OCI-LY3 (cell line): ENCODE data around the gene SGSM1.

ENCODE experiments used
- H2AFZ ChIP-seq: fragments of 200-600, 300-600 bp; shearing (Covaris generic); 2 replicates; pipeline ENCODE4 v1.6.0; 2014; ENCODE audit warnings: antibody characterized with exemption, low read depth, low read length
- H3K27ac ChIP-seq: fragments of 200-600, 300-600 bp; sonication (generic); 2 replicates; pipeline ENCODE4 v1.5.1; 2014; ENCODE audit warnings: mild to moderate bottlenecking, low read length, moderate library complexity, mixed read lengths
- H3K27me3 ChIP-seq: fragments of 200-600, 300-600 bp; sonication (generic); 2 replicates; pipeline ENCODE4 v1.6.1; 2014; ENCODE audit warnings: low read depth, low read length, mixed read lengths
- H3K36me3 ChIP-seq: fragments of 200-600, 300-600 bp; sonication (generic); replicated peaks from 2 replicates; pipeline ENCODE3; 2014; ENCODE audit warnings: low read depth, low read length, mixed read lengths
- H3K4me1 ChIP-seq: fragments of 300-600, 200-600 bp; sonication (generic); 2 replicates; pipeline ENCODE4 v1.6.1; 2014; ENCODE audit warnings: low read length, mixed read lengths
- H3K4me2 ChIP-seq: fragments of 200-600, 300-600 bp; sonication (generic); 2 replicates; pipeline ENCODE4 v1.6.1; 2014; ENCODE audit warnings: low read length, mixed read lengths
- H3K4me3 ChIP-seq: fragments of 300-600, 200-600 bp; sonication (generic); 2 replicates; pipeline ENCODE4 v1.5.1; 2014; ENCODE audit warnings: antibody characterized with exemption, mild to moderate bottlenecking, low read length, moderate library complexity
- H3K79me2 ChIP-seq: fragments of 300-600, 200-600 bp; shearing (Covaris generic); 2 replicates; pipeline ENCODE4 v1.6.1; 2014; ENCODE audit warnings: mild to moderate bottlenecking, low read length, mixed read lengths
- H3K9ac ChIP-seq: fragments of 300-600, 200-600 bp; shearing (Covaris generic); 2 replicates; pipeline ENCODE4 v1.6.0; 2014; ENCODE audit warnings: mild to moderate bottlenecking, low read length, moderate library complexity
- H3K9me3 ChIP-seq: fragments of 200-600, 300-600 bp; shearing (Covaris generic); 2 replicates; pipeline ENCODE4 v1.6.1; 2014; ENCODE audit warnings: low read length, mixed read lengths; ENCODE audit not compliant: insufficient read depth
- H4K20me1 ChIP-seq: fragments of 200-600, 300-600 bp; sonication (generic); 2 replicates; pipeline ENCODE4 v1.6.1; 2016; ENCODE audit warnings: low read length, mixed read lengths; ENCODE audit not compliant: insufficient read depth
- CTCF ChIP-seq: fragments of 200-600, 300-600 bp; sonication (generic); IDR thresholded peaks from 2 replicates; pipeline ENCODE4 v1.5.1; 2014; ENCODE audit warnings: antibody characterized with exemption, low read length, low read depth
- EZH2phosphoT487 ChIP-seq: fragments of 200-600 bp; shearing (Covaris generic); IDR thresholded peaks from 2 replicates; pipeline ENCODE4 v1.6.1; 2018; ENCODE audit warnings: antibody characterized with exemption, mixed run types, low read depth

The SGSM1 gene

GRCh38 chr22:24847490-24847889 lies 41.5 kb downstream of the SGSM1 start:
- H3K4me2 ChIP-seq = no peak overlapping the region
- no peaks in the 10 kb centered on the region for H4K20me1 ChIP-seq
- H3K27ac ChIP-seq = no peak overlapping the region
- H3K4me1 ChIP-seq = peaks cover 31% of the 10 kb centered on the region
- H3K4me3 ChIP-seq = no peak overlapping the region
- H3K9me3 ChIP-seq = no peaks in the 10 kb centered on the region
- no peak overlapping the region for H2AFZ ChIP-seq
- H3K9ac ChIP-seq = no peak overlapping the region
- no peaks in the 10 kb centered on the region for H3K27me3 ChIP-seq
- H3K36me3 ChIP-seq = no peaks in the 10 kb centered on the region
- no peaks in the 10 kb centered on the region for H3K79me2 ChIP-seq
- TF ChIP-seq EZH2phosphoT487 (no peak), CTCF (no peak)

GRCh38 chr22:24848559-24849168 lies 42.7 kb downstream of the SGSM1 start:
- Histone ChIP-seq H3K4me3 (no peak overlapping the region), H3K4me1 (peaks cover 34% of the 10 kb centered on the region), H3K9ac (no peak overlapping the region), H4K20me1 (no peaks in the 10 kb centered on the region), H3K4me2 (no peak overlapping the region), H3K27me3 (no peaks in the 10 kb centered on the region), H3K79me2 (no peaks in the 10 kb centered on the region), H3K27ac (no peak overlapping the region), H2AFZ (no peak overlapping the region), H3K9me3 (no peaks in the 10 kb centered on the region), H3K36me3 (no peaks in the 10 kb centered on the region)
- no peak for TF ChIP-seq EZH2phosphoT487
- no peak for TF ChIP-seq CTCF

- Histone ChIP-seq H3K4me2 (no peak overlapping the region), H3K9me3 (no peaks in the 10 kb centered on the region), H3K79me2 (no peaks in the 10 kb centered on the region), H3K27me3 (no peaks in the 10 kb centered on the region), H4K20me1 (no peaks in the 10 kb centered on the region), H3K4me1 (peaks cover 18% of the 10 kb centered on the region), H3K4me3 (no peak overlapping the region), H3K36me3 (no peaks in the 10 kb centered on the region), H3K9ac (no peak overlapping the region), H2AFZ (no peak overlapping the region), H3K27ac (no peak overlapping the region)
- no peak for TF ChIP-seq CTCF
- no peak for TF ChIP-seq EZH2phosphoT487
Measured at GRCh38 chr22:24855794-24856193, 49.8 kb downstream of the SGSM1 start.

GRCh38 chr22:24857576-24857975 lies 51.6 kb downstream of the SGSM1 start:
- no peaks in the 10 kb centered on the region for H3K27me3 ChIP-seq
- H3K9ac ChIP-seq = no peak overlapping the region
- no peak overlapping the region for H3K4me2 ChIP-seq
- no peaks in the 10 kb centered on the region for H4K20me1 ChIP-seq
- no peak overlapping the region for H2AFZ ChIP-seq
- H3K27ac ChIP-seq = no peak overlapping the region
- no peaks in the 10 kb centered on the region for H3K79me2 ChIP-seq
- H3K36me3 ChIP-seq = no peaks in the 10 kb centered on the region
- no peak overlapping the region for H3K4me3 ChIP-seq
- no peaks in the 10 kb centered on the region for H3K9me3 ChIP-seq
- TF ChIP-seq CTCF (no peak), EZH2phosphoT487 (no peak)
- peaks cover 2% of the 10 kb centered on the region for H3K4me1 ChIP-seq
